Neural cell (in vitro differentiated cells): ENCODE data around the gene MEGF11.

Experiments
- EP300 ChIP-seq: fragments of 450-650 bp; conservative IDR thresholded peaks from 2 replicates; pipeline ENCODE4 v1.6.1; 2014; ENCODE audit warnings: antibody characterized with exemption, mild to moderate bottlenecking, moderate library complexity; ENCODE audit not compliant: poor library complexity, severe bottlenecking
- EZH2 ChIP-seq: fragments of 200-600, 300-800 bp; shearing (Covaris generic), sonication (generic); IDR thresholded peaks from 2 replicates; pipeline ENCODE4 v1.6.1; 2014; ENCODE audit warnings: antibody characterized with exemption, low read length, borderline replicate concordance, mild to moderate bottlenecking; ENCODE audit not compliant: insufficient read depth, poor library complexity, severe bottlenecking
- MXI1 ChIP-seq: fragments of 450-650 bp; conservative IDR thresholded peaks from 2 replicates; pipeline ENCODE4 v1.6.1; 2014; ENCODE audit warnings: antibody characterized with exemption, mild to moderate bottlenecking; ENCODE audit not compliant: poor library complexity, severe bottlenecking
- POLR2AphosphoS5 ChIP-seq: IDR thresholded peaks from 2 replicates; pipeline ENCODE4 v1.6.1; 2012
- RAD21 ChIP-seq: fragments of 450-650 bp; conservative IDR thresholded peaks from 2 replicates; pipeline ENCODE4 v1.6.1; 2014; ENCODE audit warnings: antibody characterized with exemption, mild to moderate bottlenecking, moderate library complexity
- TAF1 ChIP-seq: IDR thresholded peaks from 2 replicates; pipeline ENCODE4 v1.6.1; 2012; ENCODE audit warnings: low read depth
- TF ChIP-seq, protein P1 (sequence below): fragments of 450-650 bp; IDR thresholded peaks from 2 replicates; pipeline ENCODE4 v1.5.1; 2014; ENCODE audit warnings: antibody characterized with exemption, mild to moderate bottlenecking, moderate library complexity; ENCODE audit not compliant: poor library complexity, severe bottlenecking

- TF ChIP-seq POLR2AphosphoS5 (no peak), TAF1 (no peak), MXI1 (no peak), RAD21 (no peak), EZH2 (no peak), EP300 (no peak)
- TF ChIP-seq, protein P1, sequence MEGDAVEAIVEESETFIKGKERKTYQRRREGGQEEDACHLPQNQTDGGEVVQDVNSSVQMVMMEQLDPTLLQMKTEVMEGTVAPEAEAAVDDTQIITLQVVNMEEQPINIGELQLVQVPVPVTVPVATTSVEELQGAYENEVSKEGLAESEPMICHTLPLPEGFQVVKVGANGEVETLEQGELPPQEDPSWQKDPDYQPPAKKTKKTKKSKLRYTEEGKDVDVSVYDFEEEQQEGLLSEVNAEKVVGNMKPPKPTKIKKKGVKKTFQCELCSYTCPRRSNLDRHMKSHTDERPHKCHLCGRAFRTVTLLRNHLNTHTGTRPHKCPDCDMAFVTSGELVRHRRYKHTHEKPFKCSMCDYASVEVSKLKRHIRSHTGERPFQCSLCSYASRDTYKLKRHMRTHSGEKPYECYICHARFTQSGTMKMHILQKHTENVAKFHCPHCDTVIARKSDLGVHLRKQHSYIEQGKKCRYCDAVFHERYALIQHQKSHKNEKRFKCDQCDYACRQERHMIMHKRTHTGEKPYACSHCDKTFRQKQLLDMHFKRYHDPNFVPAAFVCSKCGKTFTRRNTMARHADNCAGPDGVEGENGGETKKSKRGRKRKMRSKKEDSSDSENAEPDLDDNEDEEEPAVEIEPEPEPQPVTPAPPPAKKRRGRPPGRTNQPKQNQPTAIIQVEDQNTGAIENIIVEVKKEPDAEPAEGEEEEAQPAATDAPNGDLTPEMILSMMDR, result no peak
Measured at GRCh38 chr15:66138096-66138783, 115.3 kb downstream of the MEGF11 start.
